ENCODE measurements around the gene SAP30. TPM values are rescaled to one million over a fixed set of nuclear protein-coding genes. Genes with fewer than 3 reads are reported as not detected.

Gene SAP30
- total RNA-seq, 1 donor from 2014 or later: 9.3 TPM

- no peak for TF ChIP-seq CTCF (IDR thresholded peaks at IDR 0.05)
- peaks cover 8 to 31% of the 10 kb centered on the region in 2 donors for H3K36me3 ChIP-seq
- H3K27me3 ChIP-seq: no peaks in the 10 kb centered on the region
- peak overlapping the region; percentile 97 to 99 for H3K4me3 ChIP-seq
- H3K9me3 ChIP-seq: no peaks in the 10 kb centered on the region
- no peak for DNase-seq (ENCODE audit: low spot score in 2 of 2)
- intact Hi-C loops (cut with DNase I): loop anchor here (5.0 kb wide), 2 partner anchors 159 to 194 kb away; no protein-coding TSS in a partner anchor
- peak overlapping the region; percentile 93 to 98 for H3K27ac ChIP-seq
- peaks cover 0 to 17% of the 10 kb centered on the region in 2 donors for H3K4me1 ChIP-seq
Observed at GRCh38 chr4:173332963-173333657, 37.6 kb upstream of the SAP30 start.

GRCh38 chr4:173333658-173334084, 37.1 kb upstream of the SAP30 start:
- Histone ChIP-seq H3K9me3 (no peaks in the 10 kb centered on the region), H3K27me3 (no peaks in the 10 kb centered on the region), H3K36me3 (peaks cover 4 to 25% of the 10 kb centered on the region in 2 donors), H3K4me1 (peaks cover 0 to 17% of the 10 kb centered on the region in 2 donors), H3K4me3 (peak overlapping the region; percentile 97 to 99), H3K27ac (peak overlapping the region; percentile 93 to 98)
- intact Hi-C loops (cut with DNase I): loop anchor here (1.0 to 5.0 kb wide), 4 partner anchors 37 to 194 kb away; partner anchors contain the start of gene SAP30
- TF ChIP-seq CTCF (IDR thresholded peaks at IDR 0.05): no peak
- peak; percentile 14 to 76 for DNase-seq (ENCODE audit: low spot score in 2 of 2)

- peak within 1 kb of the TSS; percentile 93 to 98 for H3K27ac ChIP-seq
- no peaks in the 10 kb centered on the region for H3K27me3 ChIP-seq
- H3K4me3 ChIP-seq: peak within 1 kb of the TSS; percentile 97 to 99
- TF ChIP-seq CTCF (IDR thresholded peaks at IDR 0.05): no peak
- H3K4me1 ChIP-seq: peaks cover 0 to 17% of the 10 kb centered on the region in 2 donors
- no peaks in the 10 kb centered on the region for H3K9me3 ChIP-seq
- H3K36me3 ChIP-seq: peaks cover 4 to 19% of the 10 kb centered on the region in 2 donors
- DNase-seq (ENCODE audit: low spot score in 2 of 2): peak; percentile 100
- intact Hi-C loops (cut with DNase I): loop anchor here (1.0 to 5.0 kb wide), 4 partner anchors 36 to 193 kb away; partner anchors contain the start of gene SAP30
Observed at GRCh38 chr4:173334085-173334890, 36.5 kb upstream of the SAP30 start, which contains the start of gene HMGB2. Gene HMGB2 (minus strand): TSS chr4:173334358. CDS start chr4:173333649, 709 bp downstream.

- intact Hi-C loops (cut with DNase I): loop anchor here (1.0 to 5.0 kb wide), 4 partner anchors 35 to 192 kb away; partner anchors contain the start of gene SAP30
- H3K27ac ChIP-seq: peak overlapping the region in 1 of 2 donors; percentile 66
Observed at GRCh38 chr4:173334891-173335752, 35.6 kb upstream of the SAP30 start.

More at GRCh38 chr4:173334891-173335752, 35.6 kb upstream of the SAP30 start:
- Histone ChIP-seq H3K27me3 (no peaks in the 10 kb centered on the region), H3K9me3 (no peaks in the 10 kb centered on the region), H3K36me3 (peaks cover 4 to 11% of the 10 kb centered on the region in 2 donors), H3K4me1 (peaks cover 0 to 16% of the 10 kb centered on the region in 2 donors), H3K4me3 (peak overlapping the region; percentile 97 to 99)
- peak in 1 of 3 experiments; percentile 3 for TF ChIP-seq CTCF (IDR thresholded peaks at IDR 0.05)
- DNase-seq (ENCODE audit: low spot score in 2 of 2): peak; percentile 16 to 74

All from ascending aorta (tissue), 2 donors.